Measurements from ENCODE around the gene FAM227A.
"Not testable (repeated sequence)": the region's sequence is repeated elsewhere in the genome, so short reads cannot be mapped to it uniquely, and the experiment has no call there.

FAM227A gene

DNA sequence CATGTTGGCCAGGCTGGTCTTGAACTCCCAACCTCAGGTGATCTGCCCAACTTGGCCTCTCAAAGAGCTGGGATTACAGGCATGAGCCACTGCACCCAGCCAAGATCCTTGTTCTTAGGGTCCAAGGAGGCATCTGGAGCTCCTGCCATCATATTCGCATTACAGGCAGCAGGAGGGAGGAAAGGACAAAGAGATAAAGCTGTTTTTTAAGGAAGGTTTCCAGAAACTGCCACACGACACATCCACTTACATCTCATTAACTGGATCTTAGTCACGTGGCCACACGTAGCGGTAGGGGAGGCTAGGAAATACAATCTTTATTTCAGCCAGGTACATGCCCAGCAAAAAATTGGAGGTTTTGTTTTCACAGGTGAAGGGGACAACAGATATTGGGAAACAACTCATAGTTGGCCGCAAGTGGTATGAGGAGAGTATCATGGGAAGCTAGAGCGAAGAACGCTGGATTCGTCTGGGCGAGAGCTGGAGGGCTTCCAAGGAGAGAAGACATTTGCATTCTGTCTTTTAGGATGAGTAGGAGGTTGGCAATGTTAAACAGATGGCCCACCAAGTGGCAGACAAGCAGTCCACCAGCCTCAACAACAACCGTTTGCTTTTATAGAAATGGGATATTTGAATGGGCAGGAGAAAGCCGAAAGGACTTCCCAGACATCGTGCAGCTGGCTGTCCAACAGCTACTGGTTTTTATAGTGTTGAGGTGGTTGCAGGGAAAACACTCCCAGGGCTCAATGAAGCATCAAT lies 47.0 kb downstream of the FAM227A start:
- no peaks in the 10 kb centered on the region for H3K4me1 Mint-ChIP-seq
- H3K36me3 Mint-ChIP-seq (ENCODE audit: low read depth): no peaks in the 10 kb centered on the region
- no peak for ATAC-seq
- no peaks in the 10 kb centered on the region for H3K9me3 Mint-ChIP-seq
- H3K4me3 Mint-ChIP-seq: no peak overlapping the region
- no peak overlapping the region for H3K27ac Mint-ChIP-seq
- peaks cover 2% of the 10 kb centered on the region for H3K27me3 Mint-ChIP-seq
- DNase-seq: no peak

DNA sequence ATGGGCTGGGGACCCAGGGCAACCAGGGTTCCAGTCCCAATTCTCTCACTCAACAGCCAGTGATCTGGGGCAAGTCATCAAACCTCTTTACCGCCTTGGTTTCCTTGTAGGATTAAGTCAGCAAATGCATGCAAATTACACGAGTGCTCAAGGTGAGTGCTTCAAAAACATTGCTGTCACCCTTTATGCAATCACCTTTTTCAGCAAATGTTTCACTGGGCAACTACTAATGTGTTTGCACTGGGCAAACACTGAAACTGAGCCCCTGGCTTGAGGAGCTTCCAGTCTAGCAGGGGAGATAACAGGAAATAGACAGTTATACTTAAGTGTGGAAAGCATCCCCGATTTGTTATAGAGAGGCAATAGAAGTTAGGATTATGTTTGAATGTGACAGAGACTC lies 48.5 kb downstream of the FAM227A start:
- ATAC-seq (no peak), DNase-seq (no peak)
- H3K4me3 Mint-ChIP-seq: no peak overlapping the region
- no peaks in the 10 kb centered on the region for H3K4me1 Mint-ChIP-seq
- no peaks in the 10 kb centered on the region for H3K9me3 Mint-ChIP-seq
- no peaks in the 10 kb centered on the region for H3K36me3 Mint-ChIP-seq (ENCODE audit: low read depth)
- peaks cover 2% of the 10 kb centered on the region for H3K27me3 Mint-ChIP-seq
- no peak overlapping the region for H3K27ac Mint-ChIP-seq

DNA sequence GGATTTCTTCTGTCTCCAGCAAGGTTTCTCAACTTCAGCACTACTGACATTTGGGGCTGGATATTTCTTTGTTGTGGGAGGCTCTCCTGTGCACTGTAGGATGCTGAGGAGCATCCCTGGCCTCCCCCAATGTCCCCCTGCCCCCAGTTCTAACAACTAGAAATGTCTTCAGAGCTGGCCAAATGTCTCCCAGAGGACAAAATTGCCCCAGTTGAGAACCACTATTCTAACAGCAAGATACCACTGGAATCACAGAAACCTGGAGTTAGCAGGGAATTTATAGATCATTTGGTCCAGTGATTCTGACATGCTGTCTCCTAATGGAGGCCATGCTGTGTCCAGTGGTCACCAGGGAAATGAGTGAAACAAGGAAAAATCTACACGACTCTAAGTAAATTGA lies 54.0 kb downstream of the FAM227A start:
- no peak for ATAC-seq
- Mint-ChIP-seq H3K9me3 (no peaks in the 10 kb centered on the region), H3K27me3 (no peaks in the 10 kb centered on the region)

DNA sequence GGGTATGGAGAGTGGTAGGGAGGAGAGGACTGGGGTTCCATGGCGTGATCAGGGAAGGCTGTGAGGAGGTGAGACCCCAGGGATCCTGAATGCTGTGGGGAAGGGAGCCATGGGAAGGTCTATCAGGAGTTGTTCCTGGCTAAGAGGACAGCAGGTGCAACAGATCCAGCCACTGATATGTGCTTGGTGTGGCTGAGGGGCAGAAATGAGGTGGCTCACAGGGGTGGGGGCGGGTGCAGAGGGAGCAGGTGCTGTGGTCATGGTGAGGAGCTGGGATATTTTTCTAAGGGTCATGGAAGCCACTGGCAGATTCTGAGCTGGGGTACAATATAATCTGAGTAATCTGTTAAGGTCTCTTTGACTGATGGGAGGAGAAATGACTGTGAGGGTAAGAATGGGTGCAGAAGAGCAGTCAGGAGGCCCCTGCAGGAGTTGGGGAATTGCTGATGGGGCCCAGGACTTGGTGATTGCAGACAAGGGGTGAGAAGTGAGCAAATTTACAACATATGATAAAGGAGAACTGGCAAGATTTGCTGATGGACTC lies 54.9 kb downstream of the FAM227A start:
- no peak overlapping the region for H3K4me3 Mint-ChIP-seq
- H3K4me1 Mint-ChIP-seq: no peaks in the 10 kb centered on the region
- DNase-seq (no peak), ATAC-seq (no peak)
- no peaks in the 10 kb centered on the region for H3K27me3 Mint-ChIP-seq
- no peaks in the 10 kb centered on the region for H3K9me3 Mint-ChIP-seq
- H3K36me3 Mint-ChIP-seq (ENCODE audit: low read depth): no peaks in the 10 kb centered on the region
- no peak overlapping the region for H3K27ac Mint-ChIP-seq

More for the DNA sequence above, 54.0 kb downstream of the FAM227A start:
- no peak for DNase-seq
- no peaks in the 10 kb centered on the region for H3K36me3 Mint-ChIP-seq (ENCODE audit: low read depth)
- H3K4me1 Mint-ChIP-seq: no peaks in the 10 kb centered on the region
- no peak overlapping the region for H3K27ac Mint-ChIP-seq
- H3K4me3 Mint-ChIP-seq: no peak overlapping the region

DNA sequence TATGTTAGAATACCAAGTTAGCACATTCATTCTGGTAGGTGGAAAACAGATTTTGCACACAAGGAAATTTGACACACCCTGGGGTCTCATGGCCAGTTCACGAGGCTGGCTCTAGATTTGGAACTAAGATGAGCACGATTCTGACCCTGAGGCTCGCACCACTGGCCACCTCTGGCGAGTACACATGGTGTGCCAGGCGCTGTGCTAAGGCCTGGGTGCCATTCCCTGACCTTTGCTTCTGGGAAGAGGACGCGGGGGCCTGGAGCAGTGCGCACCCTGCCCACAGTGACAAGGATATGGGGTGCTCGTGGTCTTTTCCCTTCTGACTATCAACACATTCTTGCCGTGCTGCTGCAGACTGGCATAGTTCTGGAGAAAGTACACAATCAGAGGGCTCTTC lies 56.7 kb downstream of the FAM227A start:
- Mint-ChIP-seq H3K36me3 (ENCODE audit: low read depth) (no peaks in the 10 kb centered on the region), H3K27me3 (no peaks in the 10 kb centered on the region), H3K4me3 (no peak overlapping the region), H3K27ac (no peak overlapping the region), H3K4me1 (no peaks in the 10 kb centered on the region), H3K9me3 (no peaks in the 10 kb centered on the region)
- ATAC-seq (no peak), DNase-seq (no peak)

DNA sequence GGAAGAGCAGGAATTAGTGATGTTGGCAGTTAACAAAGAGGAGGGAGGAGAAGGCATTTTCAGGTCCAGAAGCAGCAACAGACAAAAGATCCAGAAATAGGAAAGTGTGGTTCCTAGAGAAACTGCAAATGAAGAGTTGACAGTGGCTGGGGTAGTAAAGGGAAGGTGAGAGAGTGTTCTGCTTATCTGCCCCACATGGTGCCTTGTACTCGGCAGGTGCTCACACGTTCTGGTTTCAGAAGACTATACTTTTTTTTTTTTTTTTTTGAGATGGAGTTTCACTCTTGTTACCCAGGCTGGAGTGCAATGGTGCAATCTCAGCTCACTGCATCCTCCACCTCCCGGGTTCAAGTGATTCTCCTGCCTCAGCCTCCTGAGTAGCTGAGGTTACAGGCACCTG lies 73.3 kb downstream of the FAM227A start:
- ATAC-seq; H3K4me1 Mint-ChIP-seq; H3K4me3 Mint-ChIP-seq; H3K27me3 Mint-ChIP-seq; DNase-seq; H3K36me3 Mint-ChIP-seq (ENCODE audit: low read depth); H3K9me3 Mint-ChIP-seq; H3K27ac Mint-ChIP-seq: not testable (repeated sequence)

DNA sequence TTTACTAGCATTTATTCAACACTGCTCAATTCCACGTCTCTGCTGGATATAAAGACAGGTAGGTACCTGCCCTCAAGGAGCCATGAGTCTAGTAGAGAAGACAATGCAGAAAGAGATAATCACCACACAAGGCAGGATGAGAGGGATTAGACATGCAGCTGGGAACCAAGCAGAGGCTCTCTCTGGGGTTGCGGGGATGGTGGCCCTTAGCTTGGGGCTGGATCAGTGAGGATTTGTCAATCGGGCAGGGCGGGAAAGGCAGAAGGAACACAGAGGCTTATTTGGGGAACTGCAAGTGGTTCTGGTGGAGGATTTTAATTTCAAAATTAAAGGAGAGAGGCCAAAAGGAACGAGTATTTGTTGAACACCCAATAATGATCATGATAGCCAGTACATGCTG lies 77.7 kb downstream of the FAM227A start:
- DNase-seq (no peak), ATAC-seq (no peak)
- H3K4me1 Mint-ChIP-seq: no peaks in the 10 kb centered on the region
- H3K27me3 Mint-ChIP-seq: no peaks in the 10 kb centered on the region
- H3K4me3 Mint-ChIP-seq: no peak overlapping the region
- H3K9me3 Mint-ChIP-seq: no peaks in the 10 kb centered on the region
- H3K27ac Mint-ChIP-seq: no peak overlapping the region
- H3K36me3 Mint-ChIP-seq (ENCODE audit: low read depth): no peaks in the 10 kb centered on the region

DNA sequence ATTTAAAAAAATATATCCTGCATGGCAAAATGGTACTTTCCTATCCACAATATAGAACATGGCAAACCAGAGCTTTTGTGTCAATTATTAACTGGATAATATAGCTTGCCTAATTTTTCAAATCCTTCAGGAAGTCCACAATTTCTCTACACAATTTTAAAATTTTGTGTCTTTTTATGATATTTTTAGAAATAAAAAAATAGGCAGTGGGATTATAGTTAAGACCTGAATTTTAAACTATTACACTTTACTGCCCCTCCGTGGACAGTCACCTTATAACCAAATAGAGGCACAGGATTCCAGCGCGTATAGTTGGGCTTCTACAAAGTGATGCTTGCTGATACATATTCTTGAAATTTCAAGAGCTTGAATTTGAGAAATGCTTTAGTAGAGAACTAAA lies 84.1 kb downstream of the FAM227A start:
- no peaks in the 10 kb centered on the region for H3K9me3 Mint-ChIP-seq
- no peak overlapping the region for H3K27ac Mint-ChIP-seq
- H3K4me1 Mint-ChIP-seq: peaks cover 21% of the 10 kb centered on the region
- H3K27me3 Mint-ChIP-seq: no peaks in the 10 kb centered on the region
- H3K4me3 Mint-ChIP-seq: no peak overlapping the region
- DNase-seq: peak; percentile 25
- no peak for ATAC-seq
- H3K36me3 Mint-ChIP-seq (ENCODE audit: low read depth): no peaks in the 10 kb centered on the region

DNA sequence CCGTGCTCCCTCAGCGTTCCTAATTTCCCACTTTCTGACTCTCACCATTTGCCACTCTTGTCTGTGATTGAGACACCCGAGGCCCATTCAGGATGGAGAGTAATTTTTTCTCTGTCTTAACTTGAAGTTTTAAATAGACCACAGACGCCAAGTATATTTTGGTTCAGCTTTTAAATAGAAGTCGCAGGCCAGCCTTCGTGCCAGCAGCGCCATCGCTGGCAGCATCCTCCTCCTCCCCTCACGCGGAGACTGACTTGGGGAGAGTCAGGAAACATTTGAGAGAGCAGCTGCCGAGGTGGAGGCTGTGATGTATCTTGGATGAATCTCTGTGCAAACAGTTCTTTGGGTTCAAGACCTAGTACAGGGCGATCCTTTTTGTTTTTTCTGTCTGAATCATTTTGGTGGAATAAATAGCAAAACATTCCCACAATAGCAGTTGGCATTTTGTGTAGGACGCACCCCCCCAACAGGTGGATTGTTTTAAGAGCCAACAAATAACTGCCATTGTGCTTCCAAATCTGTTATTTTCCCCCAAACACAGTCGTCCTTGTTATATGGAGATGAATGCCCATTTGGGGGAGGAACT lies 85.3 kb downstream of the FAM227A start:
- Mint-ChIP-seq H3K36me3 (ENCODE audit: low read depth) (no peaks in the 10 kb centered on the region), H3K27me3 (no peaks in the 10 kb centered on the region), H3K27ac (peak overlapping the region; percentile 81), H3K4me3 (peak overlapping the region; percentile 93), H3K9me3 (no peaks in the 10 kb centered on the region), H3K4me1 (peaks cover 21% of the 10 kb centered on the region)
- DNase-seq: peak; percentile 39
- no peak for ATAC-seq

DNA sequence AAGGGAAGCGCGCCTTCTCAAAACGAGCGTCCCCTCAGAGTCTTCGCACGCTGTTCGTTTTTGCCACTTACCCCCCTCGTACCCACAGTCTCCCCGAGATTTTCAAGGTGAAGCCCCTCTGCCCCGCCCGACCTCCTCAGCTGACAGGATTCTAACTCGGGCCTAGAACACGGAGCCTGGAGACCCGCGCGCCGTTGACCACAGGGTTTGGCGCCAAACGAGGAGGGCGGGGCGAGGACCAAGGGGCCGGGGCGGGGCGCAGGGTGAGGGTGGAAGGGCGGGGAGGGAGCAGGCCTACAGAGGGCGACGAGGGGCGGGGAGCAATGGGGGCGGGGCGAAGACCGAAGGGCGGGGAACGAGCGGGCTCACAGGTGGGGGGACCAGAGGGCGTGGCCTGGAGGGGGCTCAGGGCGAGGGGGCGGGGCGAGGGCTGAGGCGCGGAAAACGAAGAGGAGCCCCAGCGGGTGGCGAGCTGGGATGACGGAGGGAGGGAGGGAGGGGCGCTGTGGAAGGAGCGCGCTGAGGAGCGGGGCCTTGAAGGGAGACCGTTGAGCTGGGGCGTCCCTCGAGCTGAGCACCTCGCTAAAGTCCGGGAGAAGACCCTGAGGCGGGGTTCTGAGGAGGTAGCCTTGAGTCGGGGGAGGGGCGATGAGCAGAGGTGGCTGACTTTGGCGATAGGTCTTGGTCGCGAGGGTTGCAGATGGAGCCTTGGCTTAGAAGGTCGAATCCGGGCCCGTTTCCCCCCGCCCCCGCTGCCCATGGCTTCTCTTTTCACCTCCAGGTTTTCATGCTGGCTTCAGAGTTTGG lies 86.0 kb downstream of the FAM227A start, which contains the start of gene DMC1:
Gene DMC1, minus strand, starts transcription at position 212 of the 807 bp plus-strand sequence. CDS start 1,927 bp downstream, outside the sequence.
- H3K4me3 Mint-ChIP-seq: peak within 1 kb of the TSS; percentile 93
- peak within 1 kb of the TSS; percentile 96 for H3K27ac Mint-ChIP-seq
- ATAC-seq (peak; percentile 89), DNase-seq (peak; percentile 99)
- H3K36me3 Mint-ChIP-seq (ENCODE audit: low read depth): no peaks in the 10 kb centered on the region
- H3K9me3 Mint-ChIP-seq: no peaks in the 10 kb centered on the region
- peaks cover 21% of the 10 kb centered on the region for H3K4me1 Mint-ChIP-seq
- no peaks in the 10 kb centered on the region for H3K27me3 Mint-ChIP-seq

DNA sequence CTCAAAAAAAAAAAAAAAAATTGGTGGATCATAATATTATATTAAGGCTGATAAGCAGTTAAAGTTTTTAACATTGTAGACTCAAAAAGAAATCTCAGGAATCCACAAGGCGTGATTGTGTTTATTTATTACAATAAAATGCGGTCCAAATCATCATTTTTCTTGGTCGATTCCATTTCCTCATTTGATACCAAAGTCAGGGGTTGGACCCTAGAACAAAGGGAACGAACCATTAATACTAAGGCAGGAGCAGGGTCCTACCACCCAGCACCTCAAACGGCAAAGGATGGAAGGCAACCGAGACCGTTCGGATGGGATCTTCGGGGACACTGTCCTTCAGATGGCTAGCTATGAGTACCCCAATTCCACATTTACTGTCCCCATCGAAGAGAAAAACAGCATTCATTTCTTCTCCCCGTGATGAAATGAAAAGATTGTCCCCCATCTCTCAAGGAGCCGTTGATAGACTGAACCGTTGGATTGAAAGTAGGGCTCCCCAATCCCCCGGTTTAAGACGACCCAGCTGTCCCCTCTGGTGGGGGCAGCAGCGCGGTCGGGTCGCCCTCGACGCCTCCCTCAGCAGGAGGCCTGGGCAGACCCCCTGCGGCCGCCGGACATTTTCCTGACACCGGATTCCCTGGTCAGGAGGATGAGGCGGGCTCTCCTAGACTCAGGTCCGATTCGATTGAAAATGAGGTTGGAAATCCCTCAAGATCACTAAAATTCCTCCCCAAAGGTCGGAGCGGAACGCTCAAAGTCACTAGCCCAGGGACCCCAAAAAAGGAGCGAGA lies 86.8 kb downstream of the FAM227A start:
- Mint-ChIP-seq H3K36me3 (ENCODE audit: low read depth) (no peaks in the 10 kb centered on the region), H3K27ac (peak overlapping the region; percentile 96), H3K9me3 (no peaks in the 10 kb centered on the region), H3K4me1 (peaks cover 21% of the 10 kb centered on the region), H3K4me3 (peak overlapping the region; percentile 93), H3K27me3 (no peaks in the 10 kb centered on the region)
- ATAC-seq: no peak
- peak; percentile 5 for DNase-seq

DNA sequence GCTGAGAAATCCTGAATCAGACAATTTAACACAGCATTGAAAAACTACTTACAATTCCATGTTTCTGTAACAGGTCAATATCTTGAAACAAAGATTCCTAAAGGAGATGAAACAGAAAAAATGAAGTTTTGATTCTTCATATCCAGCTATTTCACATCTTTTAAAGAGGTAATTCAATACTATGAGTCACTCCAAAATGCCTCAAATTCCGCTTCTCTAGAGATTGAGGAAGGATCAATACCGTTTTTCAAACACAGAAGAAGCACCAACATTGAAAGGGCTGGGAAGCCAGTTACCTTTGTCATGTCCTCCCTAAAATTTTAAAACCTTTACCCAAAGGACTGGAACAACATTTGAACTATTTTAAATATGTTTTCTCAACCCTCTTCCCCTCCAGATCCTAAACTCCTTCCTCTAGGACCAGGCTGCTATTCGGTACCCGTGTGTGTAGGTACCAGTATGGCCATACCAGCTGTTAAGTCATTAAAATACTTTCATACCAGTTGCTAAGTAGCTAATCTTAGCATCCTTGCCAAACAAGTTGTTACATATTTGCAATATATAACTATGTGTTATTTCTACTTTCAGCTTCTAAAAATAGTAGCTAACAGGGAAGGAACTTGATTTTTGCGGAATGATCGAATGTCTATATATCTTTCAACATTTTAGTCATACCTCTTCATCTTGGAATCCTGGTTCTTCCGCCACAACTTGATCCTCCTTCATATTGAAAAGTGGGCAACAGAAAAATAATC lies 88.5 kb downstream of the FAM227A start:
- DNase-seq (no peak), ATAC-seq (no peak)
- no peaks in the 10 kb centered on the region for H3K27me3 Mint-ChIP-seq
- H3K27ac Mint-ChIP-seq: no peak overlapping the region
- peaks cover 16% of the 10 kb centered on the region for H3K4me1 Mint-ChIP-seq
- H3K36me3 Mint-ChIP-seq (ENCODE audit: low read depth): no peaks in the 10 kb centered on the region
- H3K9me3 Mint-ChIP-seq: no peaks in the 10 kb centered on the region
- no peak overlapping the region for H3K4me3 Mint-ChIP-seq

DNA sequence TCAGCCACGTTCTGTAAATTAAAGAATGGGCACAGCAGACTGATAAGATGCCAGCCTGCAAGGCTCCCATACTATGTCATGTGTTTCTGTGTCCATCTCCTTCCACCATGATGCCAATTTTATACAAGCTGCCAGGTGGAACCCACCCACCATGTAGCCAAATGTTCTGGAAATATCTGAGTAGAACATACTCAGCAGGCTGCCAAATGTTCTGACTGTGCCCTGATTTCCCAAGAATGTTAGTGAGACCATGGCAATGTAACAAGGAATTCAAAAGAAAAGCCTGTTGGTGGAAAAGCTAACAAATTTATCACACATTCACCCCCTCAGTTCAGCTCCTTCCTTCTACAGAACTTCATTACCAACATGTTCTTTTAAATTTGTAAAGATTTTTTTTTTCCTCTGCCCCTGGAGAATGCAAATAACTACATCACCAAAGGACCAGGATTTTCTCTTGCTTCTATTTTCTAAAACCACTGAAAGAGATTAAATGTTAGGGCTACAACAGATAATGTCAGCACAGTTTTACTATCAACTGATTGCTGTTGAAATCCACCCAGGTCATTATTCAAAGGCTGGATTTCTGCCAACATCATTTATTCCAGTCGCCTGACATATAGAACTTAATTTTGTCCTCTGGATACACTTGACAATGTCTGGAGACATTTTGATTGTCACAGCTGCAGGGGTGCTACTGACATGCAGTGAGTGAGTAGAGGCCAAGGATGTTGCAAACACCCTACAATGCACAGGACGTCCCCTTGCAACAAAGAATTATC lies 89.3 kb downstream of the FAM227A start:
- Mint-ChIP-seq H3K4me1 (peaks cover 15% of the 10 kb centered on the region), H3K27ac (no peak overlapping the region), H3K9me3 (no peaks in the 10 kb centered on the region), H3K4me3 (no peak overlapping the region), H3K27me3 (no peaks in the 10 kb centered on the region), H3K36me3 (ENCODE audit: low read depth) (no peaks in the 10 kb centered on the region)
- ATAC-seq (no peak), DNase-seq (no peak)
